Raji (cell line): ENCODE data around the gene GALNT18.

Source experiments
- POLR2A ChIP-seq: IDR thresholded peaks from 2 replicates; pipeline ENCODE4 v1.6.1; 2011; ENCODE audit warnings: low read depth, low read length, control low read depth; ENCODE audit not compliant: insufficient read depth

The GALNT18 gene

DNA sequence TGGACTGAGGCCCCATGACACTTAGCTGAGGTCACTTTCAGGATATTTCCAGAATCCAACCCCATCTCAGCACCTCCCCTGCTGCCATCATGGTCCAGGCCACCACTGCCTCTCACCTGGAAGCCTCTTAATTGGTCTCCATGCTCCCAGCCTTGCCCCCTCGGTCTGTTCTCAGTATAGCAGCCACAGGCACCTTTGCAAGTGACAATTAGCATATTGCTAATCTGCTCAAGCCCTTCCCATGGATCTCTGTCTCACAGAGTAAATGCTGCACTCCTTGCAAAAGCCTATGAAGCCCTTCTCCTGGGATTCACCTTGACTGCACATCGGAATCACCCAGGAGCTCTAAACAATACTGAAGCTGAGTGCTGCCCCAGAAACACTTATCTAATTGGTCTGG lies 175.2 kb downstream of the GALNT18 start:
- TF ChIP-seq POLR2A = no peak

DNA sequence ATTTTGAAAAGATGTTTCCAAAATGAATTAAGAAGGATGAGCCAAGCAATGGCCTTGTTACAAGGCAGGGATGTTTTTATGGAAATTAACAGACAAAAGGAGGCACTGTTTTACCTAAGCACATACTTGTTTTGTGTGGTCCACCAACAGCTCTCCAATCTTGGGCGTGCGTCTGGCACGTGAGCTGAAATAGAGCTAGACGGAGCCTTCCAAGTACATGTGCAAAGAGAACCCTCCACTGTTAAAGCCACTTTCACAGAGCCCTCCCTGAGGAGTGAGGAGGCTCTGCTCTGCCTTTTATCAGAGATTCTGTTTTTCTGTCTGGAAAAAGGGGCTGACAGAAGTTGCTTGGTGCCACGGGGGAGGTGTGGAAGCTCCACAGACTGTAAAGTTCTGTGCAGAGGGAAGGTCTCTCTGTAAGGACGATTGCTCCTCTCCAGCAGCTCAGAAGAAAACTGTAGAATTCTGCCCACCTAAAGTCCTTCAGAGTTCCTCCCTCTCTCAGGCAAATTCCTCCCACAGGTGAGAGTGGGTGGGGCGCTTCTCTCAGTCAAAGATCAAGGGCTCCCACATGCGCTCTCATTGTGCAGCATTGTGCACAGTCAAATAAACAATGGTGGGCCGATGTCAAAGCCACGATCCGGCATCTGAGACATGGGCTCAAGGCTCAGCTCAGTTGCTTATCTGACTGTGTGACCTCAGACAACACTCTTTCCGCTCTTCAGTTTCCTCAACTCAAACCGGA lies 176.2 kb downstream of the GALNT18 start:
- no peak for TF ChIP-seq POLR2A

DNA sequence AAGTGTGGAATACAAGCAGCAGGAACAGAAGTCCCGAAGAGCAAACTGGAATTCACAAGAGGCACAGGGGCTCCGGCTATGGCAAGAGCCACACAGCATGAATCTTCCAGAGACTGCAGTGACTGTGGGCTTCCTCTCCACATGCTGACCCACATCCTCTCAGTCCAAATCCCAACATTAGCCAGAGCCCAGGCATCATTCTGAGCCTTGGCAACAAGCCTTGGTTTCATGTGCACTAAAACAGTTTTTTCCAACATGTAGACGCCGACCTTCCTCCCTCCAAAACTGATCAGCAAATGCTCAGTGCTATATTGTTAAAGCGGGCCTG lies 177.0 kb downstream of the GALNT18 start:
- no peak for TF ChIP-seq POLR2A

DNA sequence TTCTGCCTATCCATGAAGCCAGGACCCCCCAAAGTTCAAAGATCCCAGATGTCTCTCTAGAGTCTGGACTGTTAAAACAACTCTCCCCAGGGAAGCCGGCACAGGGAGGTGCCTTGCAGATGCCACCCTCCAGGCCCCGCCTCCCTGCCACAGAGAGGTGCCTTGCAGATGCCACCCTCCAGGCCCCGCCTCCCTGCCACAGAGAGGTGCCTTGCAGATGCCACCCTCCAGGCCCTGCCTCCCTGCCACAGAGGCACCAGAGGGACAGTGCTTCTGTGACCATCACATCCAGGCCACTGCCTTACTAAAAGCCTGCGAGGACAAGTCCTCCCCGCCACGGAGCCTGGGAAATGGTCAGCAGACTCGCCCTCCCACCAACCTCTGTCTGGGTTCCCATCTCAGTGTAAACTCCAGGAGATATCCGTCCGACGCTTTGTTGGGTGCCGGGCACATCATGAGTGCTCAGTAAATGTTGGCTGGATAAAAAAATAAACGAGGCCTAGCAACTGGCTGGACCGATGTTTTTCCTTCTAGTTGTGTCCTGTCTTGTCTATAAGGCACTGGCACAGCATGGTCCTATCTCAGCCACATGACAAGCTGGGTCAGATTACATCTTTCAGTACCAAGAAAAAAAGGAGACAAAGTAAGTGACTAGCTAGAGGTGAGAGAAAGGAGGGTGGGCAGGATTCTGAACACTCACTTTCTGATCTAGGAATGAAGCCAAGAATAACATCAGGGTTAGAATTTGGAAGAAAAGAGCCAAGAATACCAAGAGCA lies 177.6 kb downstream of the GALNT18 start:
- TF ChIP-seq POLR2A = no peak

DNA sequence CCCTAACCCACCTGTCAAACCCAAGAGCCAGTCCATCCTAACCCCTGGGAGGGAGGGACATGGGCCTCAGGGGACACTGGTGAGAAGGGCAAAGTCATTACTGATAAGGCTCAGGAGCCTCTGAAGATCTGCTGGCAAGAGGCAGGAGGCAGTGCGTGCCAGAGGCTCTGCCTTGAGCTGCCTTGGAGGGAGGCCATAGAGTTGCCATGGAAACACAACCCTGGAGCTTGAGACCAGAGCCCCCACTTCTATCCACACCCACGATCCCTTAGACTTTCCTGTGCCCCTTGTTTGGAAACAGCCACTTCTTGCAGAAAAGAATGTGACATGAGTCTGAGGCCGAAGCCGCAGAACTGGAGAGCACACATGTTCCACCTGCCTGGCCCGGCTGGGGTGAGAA lies 179.0 kb downstream of the GALNT18 start:
- no peak for TF ChIP-seq POLR2A

DNA sequence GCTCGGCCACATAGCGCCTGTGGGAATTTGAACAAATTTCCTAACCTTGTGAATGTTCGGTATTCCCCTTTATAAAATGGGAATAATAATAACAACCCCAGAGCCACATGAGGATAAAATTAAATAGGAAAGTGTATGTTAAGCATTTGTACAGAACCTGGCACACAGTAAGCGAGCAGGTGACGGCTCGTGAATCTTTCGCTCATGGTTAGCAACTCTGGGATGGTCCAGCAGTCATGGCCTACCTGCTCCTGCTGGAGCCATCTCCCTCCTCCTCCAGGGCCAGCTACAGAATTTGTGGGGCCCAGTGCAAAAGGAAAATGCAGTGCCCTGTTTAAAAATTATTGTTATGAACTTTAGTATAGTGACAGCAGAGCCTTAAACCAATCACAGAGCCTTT lies 180.3 kb downstream of the GALNT18 start:
- TF ChIP-seq POLR2A = no peak

DNA sequence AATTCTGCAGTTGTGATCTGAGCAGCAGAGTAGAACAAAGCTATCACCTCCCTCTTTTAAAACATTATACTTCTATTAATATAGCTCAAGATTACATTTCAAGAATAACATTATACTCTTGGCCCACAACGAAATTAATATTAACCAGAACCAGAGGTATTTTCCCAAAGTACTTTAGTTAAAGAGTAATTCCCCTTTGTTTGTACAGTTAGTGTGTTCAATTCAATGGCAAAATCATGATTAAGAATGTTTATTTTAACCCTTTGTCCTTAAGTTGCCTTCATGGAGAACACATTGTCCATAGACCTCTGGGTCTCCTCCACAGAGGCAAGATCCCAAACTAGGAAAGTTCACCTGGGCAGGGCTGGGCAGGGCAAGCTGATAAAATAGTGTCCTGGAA lies 180.7 kb downstream of the GALNT18 start:
- no peak for TF ChIP-seq POLR2A

DNA sequence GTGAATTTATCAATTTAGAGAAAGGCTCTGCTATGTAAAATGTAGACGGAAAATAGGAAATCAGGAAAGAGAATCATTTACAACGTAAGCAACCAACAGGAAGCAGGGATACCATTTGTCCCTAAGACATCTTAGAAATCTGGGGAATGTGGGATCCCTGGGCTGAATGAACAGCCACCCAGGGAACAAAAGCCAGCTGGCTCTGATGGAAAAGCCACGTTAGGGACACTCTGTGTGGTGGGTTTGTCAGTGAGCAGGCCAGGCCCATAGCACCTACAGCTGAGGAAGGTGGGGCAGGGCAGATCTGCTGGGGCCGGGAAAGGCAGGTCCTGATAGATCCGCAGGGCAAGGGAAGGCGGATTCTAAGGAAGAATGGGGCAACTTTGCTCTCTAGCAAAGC lies 181.7 kb downstream of the GALNT18 start:
- TF ChIP-seq POLR2A = no peak

DNA sequence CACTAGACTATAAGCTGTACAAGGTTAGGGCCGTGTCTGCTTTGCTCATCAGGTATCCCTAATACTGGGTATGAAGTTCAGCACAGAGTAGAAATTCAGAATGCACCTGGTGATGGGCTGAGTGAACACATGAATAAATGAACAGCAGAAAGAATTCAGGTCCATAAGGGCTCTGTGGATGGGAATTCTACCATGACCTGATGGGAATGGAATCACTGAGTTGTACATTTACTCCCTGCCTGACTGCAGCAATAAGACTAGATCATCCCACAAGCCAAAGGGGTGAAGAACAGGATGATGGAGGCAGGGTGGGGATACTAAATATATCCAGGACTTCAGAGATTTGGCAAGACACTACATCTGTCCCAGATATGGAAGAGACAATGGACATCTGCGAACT lies 182.2 kb downstream of the GALNT18 start:
- no peak for TF ChIP-seq POLR2A

DNA sequence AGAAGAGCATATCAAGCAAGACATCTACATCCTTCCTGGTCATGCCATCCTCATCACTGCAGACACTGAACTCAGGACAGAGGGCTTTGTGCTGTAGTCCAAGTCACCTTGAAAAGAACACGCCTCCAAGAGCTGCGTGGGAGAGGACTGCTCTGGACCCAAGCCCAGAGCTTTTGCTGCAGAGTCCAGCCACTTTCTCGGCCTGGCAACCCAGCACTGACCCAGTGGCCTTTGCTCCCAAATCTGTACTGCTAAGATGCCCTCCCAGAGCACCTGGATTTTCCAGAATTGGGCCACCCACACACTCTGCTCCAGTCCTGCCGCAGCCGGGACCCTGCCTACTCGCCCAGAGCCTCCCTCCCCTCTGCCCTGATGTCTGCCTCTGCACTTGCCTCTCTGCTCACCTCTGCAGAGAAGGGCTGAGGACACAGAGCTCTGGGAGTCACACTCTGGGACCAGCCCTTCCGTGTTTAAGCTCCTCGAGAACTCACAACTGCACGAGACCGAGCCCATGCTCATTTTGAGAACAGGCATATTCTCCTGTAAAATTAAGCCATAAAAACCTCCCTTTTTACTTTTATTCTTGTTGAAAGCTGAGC lies 185.0 kb downstream of the GALNT18 start:
- TF ChIP-seq POLR2A = no peak

DNA sequence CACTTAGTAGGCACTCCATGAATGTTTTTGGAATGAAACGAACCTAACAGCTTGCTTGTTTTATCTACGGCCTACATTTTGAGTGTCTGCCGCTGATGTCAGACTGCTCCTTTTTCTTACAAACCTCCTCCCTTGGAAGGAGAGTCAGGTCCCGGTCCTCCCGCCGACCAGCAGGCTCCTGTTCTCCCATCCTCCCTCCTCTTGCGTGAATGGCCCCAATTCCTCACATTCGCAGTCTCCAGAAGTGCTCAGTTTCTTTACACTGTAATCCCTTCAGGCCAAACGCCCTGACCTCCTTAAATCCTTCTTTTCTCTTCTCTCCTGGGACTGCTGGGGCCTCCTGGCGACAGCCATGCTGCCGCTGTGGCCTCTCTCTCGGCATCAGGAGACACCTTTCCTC lies 186.2 kb downstream of the GALNT18 start:
- no peak for TF ChIP-seq POLR2A

DNA sequence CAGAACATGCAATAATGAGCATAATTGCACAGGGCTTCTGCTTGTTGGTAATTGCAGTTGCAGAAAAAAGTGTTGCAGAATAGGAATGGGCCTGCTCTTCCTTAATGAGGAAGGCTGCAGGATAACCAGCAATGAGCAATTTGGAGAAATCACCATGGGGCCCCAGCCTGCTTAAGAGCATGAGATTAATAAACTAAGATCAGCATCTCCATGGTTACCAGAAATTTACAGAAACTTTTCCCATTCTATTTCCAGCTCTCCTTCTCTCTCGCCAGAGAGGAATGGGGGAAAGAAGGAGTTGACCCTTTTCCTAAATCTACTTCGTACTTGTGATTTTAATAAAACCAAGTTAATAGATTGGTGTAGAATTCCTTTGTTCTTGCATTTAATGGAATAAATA lies 187.8 kb downstream of the GALNT18 start:
- no peak for TF ChIP-seq POLR2A

DNA sequence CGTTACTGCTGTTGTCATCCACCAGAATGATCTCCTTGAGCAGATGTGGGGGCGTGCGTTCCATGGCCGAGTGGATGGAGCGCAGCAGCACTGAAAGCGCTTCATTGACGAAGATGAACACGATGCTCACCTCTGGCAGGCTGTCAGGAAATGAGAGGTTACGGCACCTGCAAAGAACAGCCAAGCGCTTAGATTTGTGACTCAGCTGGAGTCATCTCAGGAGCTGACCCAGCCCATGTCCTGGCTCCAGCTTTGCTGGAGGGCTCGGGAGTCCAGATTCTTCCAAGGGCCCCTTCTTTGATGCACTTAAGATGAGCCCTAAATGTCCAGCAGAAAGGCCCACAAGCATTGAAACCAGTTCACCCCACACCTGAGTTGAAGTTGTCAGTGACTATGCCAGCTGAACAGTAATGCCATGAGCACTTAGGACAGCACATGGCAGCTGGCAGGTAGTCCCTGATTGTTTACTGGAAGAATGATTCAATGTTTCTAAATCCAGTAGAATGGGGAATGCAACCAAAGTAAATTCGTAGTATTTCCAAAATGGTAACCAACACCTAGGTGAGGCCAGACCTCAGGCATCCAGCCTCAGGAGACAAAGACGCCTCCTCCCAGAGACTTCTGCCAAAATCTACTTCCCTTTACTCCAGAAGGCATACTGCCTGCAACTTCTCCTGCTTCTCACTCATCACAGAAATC lies 189.0 kb downstream of the GALNT18 start:
- no peak for TF ChIP-seq POLR2A

DNA sequence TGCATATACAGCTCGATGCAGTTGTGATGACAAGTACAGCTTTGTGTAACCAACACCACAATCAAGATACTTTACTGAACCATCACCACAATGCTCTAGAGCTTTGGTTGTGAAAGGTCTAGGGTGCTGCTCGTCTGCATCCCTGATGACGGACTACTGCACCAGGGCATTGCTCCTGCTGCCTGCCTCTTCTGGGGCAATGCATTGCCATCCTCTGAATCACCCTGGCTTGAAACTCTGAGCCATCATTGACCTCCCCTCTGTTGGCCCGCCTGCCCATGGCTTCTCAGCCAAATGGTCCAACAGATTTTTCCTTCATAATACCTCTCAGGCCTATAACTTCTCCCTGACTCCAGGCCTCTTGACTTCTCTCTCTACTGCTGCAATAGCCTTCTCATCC lies 191.4 kb downstream of the GALNT18 start:
- no peak for TF ChIP-seq POLR2A

DNA sequence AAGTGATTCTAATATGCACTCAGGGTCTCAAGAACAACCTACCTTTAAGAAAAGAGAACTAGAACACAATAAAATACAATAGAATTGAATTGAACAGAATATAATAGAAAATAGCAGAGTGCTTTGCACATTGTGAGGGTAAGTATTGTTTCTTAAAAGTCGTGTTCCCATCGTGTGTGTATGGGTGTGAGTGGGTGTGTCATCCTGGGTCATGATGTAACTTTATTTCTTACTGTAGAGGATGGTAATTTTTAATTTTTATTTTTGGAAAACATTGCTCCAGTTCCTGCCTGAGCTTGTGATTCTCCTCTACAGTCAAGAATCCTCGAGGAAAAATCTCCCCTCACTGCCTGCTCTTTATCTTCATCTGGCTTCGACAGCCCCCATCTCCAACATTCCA lies 193.1 kb downstream of the GALNT18 start:
- no peak for TF ChIP-seq POLR2A

DNA sequence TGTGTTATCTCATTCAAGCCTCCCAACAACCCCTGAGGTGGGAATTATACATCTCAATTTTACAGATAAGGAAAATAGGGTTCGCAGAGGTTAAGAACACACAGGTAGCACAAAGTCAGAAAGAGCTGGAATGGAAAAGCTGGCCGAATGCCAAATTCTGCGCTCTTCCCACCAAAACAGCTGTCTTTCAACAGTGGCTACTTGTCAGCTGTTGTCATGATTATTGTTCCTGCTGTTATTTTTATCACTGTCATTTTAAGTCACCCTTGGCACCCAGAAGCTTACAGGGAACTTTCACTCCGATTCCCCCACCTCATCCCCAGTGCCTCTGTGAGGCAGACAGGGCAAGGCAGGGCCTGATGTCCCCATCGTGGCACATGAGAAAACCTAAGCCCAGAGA lies 194.3 kb downstream of the GALNT18 start:
- no peak for TF ChIP-seq POLR2A
